GM21737 (cell line): ENCODE data around the gene CRYBG2.

Source experiments
- ATAC-seq: cut with Tn5 transposase; IDR thresholded peaks from one replicate; pipeline ENCODE4 v1.9.1; 2021; ENCODE audit warnings: mild to moderate bottlenecking, moderate library complexity; ENCODE audit not compliant: unreplicated experiment

The CRYBG2 gene

DNA sequence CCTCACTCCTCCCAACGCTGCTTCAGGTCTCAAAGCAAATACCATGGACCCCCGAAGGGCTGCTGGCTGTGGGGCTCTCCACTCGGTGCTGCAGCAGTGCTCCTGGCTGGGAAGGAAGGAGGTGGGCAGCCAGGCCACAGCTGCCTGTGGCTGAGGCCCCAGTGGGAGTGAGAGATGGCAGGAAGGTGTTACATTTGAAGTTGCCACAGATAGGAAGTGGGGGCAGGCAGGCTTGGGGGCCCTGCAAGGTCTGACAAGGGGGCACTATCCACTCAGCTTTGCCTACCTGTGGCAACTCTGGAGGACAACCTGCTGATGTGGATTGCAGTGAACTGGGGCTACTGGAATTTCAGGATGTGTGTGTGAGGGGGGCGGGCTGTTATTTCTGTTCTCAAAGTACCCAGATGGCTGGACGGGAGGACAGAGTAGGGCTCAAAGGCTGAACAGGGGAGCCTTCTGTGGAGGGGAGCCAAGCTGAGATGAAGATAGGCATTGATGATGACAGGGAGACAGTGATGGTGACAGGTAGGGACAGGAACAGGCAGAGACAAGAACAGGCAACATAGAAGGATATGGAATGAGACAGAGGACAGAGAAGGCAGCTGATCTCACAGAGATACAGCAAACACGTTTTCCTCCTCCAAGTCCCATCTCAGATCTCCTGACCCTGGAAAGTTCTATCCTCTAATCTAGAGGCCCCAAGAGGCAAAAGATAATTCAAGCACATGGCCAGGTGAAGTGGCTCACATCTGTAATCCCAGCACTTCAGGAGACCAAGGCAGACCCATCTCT is 16.9 kb upstream of the CRYBG2 start:
- ATAC-seq, result no peak

- no peak for ATAC-seq
Measured at GRCh38 chr1:26368486-26368885, 14.6 kb upstream of the CRYBG2 start.

DNA sequence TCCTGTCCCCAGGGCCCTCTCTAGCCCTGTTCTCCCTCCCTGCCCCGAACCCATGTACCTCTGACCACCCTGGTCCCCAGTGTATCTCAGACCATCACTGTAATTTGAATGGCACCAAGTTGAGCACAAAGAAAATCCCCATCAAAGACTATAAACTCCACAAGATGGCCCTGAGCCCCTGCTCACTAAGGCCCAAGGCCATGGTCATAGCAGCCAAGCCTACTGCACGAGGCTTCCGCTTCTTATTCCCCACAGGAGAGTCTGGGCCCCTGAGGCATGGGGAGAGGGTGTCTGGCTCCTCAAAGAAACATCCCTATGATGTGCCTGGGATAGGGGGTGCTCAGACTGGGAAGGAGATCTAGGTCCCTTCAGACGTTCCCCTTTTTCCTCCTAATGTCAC is 14.1 kb upstream of the CRYBG2 start:
- no peak for ATAC-seq

DNA sequence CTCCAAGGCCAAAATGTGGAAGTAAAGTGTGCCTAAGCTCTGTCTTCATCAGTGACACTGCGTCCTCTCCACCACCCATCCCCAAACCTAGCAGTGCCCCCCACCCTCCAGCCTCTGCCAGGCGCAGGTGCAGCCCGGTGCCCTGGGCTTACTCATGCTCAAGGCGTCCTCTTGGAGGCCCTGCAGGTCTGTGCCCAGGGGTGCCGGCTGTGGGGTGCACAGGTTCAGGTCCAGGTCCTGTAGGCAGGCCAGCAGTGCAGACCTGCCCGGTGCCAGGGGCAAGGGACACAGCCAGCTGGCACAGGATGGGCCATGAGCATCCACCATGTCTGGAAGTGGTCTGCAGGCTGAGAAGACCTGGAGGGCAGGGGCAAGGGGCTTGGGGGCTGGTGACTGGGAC is 13.5 kb upstream of the CRYBG2 start:
- no peak for ATAC-seq

DNA sequence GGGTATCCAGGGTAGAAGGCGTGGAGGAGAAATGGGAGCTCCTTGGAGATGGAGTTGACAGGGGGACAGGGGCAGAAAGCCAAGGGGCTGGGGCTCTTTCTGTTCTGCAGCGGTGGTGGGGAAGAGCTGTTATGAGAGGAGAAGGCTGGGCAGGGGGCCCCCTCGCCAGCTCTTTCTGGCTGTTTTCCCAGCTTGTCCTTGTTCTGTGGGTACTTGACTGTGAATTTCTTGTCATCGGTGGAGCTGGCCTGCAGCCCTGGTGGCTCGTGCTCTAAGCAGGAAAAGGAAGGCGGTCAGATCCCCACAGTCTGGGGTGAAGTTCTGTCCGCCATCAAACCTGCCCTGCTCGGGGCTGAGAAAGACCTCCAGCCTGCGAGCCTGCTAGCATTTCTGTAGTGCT is 11.0 kb upstream of the CRYBG2 start:
- ATAC-seq, result no peak

GRCh38 chr1:26363549-26364448 is 9.9 kb upstream of the CRYBG2 start:
- no peak for ATAC-seq

DNA sequence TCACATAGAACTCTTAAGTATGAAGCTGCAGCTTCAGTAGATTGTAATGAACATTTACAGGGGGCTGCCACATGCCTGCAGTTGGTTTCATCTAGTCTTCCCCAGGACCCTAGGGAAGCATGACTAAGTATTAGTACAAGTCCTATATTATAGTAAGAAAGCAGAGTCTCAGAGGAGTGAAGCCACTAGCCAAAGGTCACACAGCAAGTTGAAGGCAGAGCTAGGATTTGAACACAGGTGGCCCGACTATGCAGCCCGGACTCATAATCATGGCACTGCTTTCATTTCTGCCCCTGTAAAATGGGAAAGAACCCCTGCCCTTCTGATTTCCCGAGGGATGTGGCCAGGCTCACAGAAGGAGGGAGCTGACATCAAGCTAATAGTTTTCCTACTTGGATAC is 8.4 kb upstream of the CRYBG2 start:
- no peak for ATAC-seq

- no peak for ATAC-seq
Measured at GRCh38 chr1:26361605-26362122, 7.7 kb upstream of the CRYBG2 start.

DNA sequence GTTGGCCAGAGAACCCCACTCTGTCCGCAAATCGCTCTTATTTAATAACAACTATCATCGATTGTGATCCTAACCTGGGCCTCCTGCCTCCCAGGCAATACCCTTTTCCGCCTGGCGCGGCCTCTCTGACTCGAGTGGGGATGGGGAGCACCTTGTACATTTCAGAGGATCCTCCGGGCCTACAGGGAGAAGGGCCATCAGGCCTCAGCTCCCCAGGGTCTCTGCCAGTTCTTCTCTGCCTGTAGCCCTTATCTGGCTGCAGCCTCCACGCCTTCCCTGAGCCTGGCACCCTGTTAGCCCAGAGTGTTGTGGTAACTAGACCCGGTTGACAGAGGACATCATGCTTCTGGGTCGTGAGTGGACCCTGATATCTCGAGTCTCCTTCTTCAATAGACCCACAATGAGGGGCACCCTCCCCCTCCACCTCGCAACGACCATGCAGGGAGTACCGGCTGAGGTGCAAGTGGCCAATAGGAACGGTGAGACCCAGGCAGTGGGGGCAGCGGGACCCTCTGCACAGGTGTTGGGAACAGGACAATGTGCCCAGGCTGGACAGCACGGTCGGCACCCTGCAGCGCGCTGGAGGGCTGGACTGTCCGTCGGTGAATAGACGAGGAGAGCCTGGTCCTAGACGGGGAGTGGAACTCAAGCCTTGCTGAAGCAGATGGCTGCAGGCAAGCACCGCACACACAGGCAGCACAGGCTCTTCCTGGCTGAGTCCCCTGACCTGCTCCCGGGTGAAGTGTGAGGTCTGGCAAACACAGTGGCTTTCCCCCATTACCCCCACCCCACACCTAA is 7.1 kb upstream of the CRYBG2 start:
- no peak for ATAC-seq

DNA sequence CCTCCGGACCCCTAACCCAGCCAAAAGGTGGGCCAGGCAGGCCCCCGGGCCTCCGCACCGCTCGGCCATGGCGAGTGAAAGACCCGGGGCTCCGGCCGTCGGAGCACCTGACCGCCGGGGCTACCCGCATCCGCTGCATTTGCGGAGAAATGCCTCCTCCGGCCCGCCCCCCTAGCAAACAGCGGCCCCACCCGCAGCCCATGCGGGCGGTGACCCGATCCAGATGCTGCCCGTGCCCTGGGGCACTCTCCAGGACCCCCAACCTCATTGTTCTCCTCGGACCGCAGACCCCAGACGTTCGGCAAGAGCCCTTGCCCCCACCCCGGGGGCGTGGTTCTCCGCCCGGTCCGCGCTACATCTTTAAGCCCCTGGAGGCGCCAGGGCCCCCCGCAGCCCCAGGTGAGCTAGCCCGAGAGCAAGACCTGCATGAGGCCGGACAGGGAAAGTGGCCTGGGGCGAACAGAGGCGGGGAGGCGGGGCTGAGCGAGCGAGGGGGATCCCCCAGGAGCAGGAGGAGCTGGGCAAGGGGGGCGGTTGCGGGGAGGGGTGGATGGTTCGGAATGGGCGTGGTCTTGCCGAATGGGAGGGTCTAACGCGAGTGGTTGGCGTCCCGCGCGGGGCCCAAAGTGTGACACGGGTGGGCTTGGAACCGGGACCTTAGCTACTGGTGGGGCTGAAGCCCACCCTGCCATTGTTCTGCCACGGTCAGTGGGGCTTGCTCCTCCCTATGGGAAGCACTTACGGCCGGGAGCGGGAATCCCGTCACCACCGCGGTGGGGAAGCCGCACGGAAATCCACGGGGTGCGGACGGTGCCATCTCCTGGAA is 6.3 kb upstream of the CRYBG2 start:
- ATAC-seq, result no peak

DNA sequence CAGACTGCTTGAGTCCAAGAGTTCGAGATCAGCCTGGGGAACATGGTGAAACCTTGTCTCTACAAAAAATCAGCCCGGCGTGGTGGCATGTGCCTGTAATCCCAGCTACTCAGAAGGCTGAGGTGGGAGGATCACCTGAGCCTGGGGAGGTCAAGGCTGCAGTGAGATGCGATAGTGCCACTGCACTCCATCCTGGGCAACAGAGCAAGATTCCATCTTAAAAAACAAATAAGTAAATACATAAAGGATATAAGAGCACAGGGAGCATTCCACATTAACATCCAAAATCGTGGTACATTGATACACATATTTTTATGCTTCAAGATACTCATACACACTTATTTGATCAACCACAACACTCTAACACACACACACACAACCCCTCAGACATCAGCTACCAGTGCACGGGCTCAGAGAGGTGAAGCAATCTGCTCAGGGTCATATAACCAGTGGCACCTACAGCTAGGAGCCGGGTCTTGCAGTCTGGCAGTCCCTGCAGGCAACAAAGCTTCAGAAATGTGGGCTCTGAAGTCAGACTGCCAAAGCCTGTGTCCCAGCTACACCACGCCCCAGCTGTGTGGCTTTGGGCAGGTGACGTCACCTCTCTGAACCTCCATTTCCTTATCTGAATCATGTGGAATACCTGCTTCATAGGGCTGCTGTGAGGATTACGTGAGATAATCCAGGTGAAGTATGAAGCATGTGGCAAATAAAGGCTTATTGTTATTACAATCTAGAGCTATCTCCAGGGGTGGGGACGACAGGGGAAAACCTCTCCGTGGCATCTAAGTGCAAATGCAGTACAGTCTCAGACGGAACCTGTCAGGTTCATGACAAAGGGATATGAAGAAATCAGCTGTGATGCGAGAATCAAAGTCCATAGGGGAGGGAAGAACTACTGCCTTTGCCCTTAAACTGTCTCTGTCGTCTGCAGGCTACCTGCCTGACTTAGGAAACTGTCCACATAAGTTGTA is 4.8 kb upstream of the CRYBG2 start:
- no peak for ATAC-seq

GRCh38 chr1:26357121-26357602 is 3.2 kb upstream of the CRYBG2 start:
- no peak for ATAC-seq

DNA sequence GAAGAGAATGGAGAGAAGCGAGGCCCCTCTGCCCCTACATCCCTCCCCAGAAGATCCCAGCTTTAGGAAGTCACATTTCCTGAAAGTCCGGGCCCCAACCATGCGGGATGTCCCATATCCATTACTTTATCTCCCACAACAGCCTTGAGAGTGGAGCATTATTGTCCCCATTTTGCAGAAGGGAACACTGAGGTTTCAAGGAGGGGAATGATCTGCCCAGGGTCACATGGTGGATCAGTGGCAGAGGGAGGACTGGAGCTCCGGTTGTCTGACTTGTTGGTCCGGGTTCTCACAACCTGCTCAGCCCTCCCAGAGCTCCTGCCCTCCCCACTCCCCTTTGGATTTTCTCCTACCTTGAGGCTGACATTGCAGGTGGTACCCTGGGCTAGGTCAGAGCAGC is 2.2 kb upstream of the CRYBG2 start:
- ATAC-seq, result no peak

DNA sequence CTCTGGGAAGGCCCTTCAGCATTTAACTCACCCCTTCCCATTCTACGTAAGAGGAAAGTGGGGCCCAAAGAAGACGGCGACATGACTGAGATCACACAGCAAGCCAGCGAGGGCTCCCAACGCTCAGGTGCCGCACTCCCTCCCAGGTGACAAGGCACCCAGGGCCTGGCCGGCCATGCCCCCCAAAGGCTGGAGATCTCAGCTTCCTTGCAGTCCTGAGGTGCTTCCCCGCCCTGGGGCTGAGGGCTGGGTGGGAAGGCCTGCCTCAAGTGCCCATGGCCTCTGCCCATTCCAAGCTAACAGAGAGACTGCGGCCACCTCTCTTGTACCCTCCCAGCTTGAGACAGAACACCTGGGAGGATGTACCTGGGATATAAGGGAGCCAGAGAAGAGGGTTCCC is 1.0 kb upstream of the CRYBG2 start:
- ATAC-seq, result no peak

DNA sequence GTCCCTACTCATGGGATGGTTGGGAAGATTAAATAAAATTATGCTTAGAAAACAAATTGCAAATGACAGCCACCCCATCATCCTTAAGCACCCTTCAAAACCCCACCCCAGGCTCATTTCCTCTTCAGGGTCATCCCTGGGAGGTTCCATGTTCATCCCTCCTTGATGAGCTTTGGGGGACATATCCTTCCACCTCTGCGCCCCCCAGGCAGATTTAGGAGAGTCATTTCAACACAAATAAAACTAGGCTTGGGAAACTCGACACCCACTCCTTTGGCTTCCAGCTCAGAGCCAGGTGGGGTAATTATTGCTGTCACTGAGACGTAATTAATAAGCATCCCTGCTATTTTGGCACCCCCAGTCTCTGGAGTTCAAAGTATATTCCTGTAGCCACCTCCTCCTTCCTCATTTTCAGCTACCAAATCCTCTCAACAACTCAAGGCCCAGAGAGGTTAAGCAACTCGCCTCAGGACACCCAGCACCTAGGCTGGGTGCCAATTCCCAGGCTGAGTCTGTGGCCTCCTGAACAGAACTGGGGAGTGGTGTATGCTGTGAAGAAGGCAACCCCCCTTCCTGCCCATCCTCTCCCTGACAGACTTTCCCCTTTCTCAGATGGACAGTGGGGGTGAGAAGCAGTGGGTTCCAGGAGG is 595 bp downstream of the CRYBG2 start:
- ATAC-seq, result no peak

DNA sequence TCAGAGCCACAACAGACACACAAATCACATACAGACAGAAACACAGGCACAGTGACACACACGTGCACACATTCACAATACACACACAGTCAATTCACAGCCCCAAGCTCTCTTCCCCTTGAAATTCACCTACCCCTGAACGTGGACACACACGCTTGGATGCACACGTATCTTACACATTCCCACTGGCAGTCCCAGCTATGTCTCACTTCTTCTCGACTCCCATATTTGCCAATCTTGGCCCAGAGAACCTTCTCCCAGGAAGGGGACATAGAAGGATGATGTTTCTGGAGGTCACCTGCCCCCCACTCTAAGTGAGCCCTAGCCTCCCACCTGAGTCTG is 1.6 kb downstream of the CRYBG2 start:
- no peak for ATAC-seq

- no peak for ATAC-seq
Measured at GRCh38 chr1:26351590-26352337, 2.2 kb downstream of the CRYBG2 start.
